IPS DF 4.7 (cell line): ENCODE results near the gene CSTB.

Source experiments
- DNase-seq: peaks from one replicate; pipeline ENCODE4 v3.0.0-alpha.2; 2013; ENCODE audit warnings: low spot score; ENCODE audit errors: extremely low read depth

CSTB gene

DNA sequence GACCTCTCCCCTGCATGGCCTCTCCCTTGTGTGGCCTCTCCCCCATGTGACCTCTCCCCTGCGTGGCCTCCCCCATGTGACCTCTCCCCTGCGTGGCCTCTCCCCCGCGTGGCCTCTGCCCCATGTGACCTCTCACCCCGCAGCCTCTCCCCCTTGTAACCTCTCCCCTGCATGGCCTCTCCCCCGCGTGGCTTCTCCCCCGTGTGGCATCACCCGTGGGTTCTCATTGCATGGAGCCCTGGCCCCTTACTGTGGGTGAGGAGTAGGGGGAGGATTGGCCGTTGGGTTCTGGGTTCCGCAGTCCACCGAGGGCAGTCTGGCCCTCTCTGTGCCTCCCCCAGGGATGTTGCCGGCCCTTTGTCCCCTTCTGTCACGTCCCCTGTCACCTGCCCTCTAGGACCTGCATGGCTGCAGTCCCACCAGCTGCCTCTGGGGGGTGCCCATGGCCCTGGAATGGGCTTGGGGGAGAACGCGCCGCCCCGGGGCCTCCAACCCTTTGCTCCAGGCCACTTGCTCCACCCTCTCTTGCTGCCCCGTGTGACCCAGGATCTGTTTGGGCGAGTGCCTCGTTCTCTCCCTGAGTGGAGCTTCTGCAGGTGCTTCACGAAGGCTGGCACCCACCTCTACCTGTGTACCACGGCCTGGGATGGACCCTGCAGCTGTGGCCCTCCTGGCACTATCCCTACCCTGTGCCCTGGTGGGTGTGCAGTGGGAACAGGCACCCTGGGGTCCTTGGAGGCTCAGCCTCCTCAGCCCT is 34.6 kb upstream of the CSTB start:
- DNase-seq = no peak

DNA sequence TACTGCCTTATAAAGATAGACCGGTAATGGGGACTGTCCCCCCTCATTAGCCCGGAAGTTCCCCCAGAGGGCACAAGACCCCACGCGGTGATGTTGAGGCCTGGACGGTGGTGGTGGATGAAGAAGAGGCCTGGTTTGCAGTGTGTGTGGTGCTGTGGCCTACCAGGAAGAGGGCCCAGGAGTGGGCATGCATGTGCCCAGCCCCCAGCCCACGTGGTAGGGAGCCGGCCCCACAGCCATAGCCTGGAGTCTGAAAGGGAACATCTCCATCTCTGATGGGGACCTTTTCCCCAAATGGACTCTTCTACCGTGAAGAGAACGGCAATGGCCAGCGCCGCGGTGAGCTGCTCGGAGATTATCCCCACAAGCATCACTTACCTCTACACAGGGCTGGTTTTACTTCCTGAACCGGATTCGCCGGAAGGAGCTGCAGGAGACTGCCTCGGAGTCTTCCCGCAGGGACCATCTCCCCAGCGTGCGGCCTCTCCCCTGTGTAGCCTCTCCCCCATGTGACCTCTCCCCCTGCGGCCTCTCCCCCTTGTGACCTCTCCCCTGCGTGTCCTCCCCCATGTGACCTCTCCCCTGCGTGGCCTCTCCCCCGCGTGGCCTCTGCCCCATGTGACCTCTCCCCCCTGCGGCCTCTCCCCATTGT is 33.9 kb upstream of the CSTB start:
- no peak for DNase-seq

DNA sequence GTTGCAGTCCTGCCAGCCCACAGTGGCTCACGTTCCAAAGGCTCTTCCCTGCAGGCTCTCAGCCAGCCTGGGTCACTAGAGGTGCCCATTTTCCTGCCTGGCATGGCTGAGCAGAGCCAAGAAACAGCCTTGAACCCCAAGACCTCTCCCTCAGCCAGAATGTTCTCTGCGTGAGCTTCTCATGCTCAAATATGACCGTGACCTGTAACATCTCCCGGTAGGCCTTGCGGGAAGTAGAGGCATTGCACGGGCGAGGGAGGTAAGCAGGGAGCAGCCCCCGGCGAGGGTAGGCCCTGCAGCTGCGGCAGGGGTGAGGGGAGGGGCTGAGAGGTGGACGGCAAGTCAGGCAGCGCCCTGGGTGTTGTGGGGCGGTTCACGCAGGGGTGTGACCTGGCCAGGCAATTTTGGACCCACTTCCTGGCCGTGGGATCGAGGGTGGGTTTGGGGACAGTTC is 33.3 kb upstream of the CSTB start:
- no peak for DNase-seq

DNA sequence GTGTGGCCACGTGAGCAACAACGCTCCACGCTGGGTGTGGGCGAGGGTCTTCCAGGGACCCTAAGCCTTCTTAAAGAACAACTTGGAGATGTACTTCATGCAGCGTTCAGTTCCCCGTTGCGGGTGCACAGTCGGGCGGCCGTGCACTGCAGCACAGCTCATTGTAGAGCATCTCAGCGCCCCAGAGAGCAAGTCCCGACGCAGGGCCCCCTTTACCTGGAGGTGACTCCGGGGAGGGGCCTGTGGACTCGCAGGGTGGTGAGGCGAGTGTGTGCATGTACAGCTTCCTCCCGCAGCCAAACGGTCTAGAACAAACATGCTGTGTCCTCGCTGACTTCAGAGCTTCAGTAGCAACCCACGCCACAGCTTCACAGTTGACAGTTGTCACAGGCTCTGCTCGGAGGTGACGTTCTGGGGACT is 32.7 kb upstream of the CSTB start:
- no peak for DNase-seq

DNA sequence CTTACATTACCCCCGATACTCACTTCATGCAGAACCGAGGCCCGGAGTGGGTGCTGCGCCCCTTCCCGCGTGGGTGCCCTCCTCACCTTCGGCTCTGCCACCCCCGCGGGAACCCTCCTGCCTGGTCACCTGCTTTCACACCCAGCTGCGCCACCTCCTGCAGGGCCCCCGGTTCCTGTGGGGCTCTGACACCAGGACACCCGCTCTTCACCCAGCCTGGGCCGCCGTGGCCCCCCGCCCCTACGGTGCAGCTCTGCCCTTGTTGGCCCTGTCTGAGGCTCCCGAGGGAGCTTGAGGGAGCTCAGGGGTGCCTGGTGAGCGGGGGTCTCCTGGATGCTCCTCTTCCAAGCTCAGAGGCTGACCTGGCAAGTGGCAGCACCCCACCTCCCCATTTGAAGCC is 32.3 kb upstream of the CSTB start:
- DNase-seq = no peak

DNA sequence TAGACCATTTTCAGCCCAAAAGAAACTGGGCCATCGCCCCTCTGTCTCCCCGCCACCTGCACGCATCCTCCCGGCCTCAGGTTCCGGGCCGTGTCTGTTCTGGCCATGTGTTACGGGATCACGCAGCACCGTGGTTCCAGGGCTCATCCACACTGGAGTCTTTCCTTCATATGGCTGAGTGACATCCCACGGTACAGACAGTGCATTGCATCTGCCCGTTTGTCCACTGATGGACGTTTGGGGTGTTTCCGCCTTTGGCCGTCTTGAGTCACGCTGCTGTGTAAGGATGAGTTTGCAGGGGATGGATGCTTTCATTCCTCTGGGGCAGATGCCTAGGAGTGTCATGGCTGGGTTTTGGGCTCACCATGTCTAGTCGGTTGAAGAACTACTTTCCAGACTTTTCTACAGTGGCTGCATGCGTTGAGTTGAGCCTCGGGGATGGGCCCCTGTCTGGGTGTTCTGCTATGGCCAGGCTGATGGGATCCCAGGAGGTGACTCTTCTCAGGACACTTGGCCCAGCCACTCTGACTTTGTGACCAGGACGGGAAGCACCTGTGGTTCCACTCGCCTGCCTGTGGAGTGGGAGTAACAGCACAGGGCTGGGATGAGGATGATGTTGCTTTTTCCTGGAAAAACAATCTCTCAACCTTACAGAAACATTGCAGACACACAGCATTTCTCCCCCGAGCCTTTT is 30.1 kb upstream of the CSTB start:
- DNase-seq = no peak

DNA sequence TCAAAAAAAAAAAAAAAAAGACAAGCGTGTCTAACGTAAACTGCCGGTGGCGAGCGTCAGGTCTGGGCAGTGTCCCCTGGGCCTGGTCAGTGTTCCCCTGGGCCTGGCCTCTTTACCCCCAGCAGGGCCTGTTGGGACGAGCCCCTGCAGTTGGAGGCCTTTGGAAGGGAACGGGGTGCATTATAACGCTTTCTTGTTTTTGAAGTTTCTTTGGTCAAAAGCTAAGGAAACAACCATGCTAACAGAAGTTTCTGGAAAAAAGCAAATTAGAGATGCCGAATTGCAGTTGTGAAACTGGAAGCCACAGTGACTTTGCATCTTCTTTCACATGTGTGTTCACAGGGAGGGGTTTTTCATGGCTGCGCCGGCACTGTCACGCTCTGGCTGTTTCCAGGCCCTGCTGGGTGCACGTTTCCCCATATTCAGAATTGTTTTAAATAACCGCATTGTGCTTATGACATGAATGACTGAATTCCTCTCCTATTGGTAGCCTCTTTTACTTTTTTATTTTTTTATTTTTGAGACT is 29.2 kb upstream of the CSTB start:
- DNase-seq = no peak

DNA sequence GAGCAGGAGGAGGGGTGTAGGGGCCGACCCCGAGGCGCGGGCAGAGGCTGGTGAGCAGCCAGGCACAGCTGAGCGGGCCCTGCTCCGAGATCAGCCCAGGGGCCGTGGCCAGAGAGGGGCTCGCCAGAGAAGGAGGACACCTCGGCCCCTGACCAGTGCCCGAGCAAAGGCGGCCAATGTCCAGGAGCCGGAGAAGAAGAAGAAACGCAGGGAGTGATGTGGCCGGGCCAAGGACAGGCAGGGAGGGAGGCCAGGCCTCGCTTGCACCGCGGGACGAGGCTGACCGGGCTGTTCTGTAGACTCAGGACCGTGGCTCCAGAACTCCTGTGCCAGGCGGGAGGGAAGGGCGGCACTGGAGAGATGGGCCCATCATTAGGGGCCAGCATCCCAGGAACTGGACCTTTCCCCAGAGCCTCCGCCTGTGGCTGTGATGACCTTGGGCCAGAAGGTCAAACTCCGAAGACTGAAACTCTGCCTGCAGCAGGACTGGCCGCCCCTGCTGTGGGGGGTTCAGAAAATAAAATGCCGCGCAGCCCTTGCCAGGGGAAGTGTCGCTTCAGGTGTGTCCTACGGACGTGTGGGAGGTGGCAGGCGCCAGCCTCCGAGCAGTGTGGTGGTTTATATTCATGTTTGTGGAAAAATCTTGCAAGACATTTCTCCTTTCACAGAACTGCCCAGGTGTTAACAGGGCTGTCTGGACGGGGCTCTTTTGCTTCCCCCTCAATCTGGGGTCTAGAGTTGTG is 27.6 kb upstream of the CSTB start:
- DNase-seq = no peak

DNA sequence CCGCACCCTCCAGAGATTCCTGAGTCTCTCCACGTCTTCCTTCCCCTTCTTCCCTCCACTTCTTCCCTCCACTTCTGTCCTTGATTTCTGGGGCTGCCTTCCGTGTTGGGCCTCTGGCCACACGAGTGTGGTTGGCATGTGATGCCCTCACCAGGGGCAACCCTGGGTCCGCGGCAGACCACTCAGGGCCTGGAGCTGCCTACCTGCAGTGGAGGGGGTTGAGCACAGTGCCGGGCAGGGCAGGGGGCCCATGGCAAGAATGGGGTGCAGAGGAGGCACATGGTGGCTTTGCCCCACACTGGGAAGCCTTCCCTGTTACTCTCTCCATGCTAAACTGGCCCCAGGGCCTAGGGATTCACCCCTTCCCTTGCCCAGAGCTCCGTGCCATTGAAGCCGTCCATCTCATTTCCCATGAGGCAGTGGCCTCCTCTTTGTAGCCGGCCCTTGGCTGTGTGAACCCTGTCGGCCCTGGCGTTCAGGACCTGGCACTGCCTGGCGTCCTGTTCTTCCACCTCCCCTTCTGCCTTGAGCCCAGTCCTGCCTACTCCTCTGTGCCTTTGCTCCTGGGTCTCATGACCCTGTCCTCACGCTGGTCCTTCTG is 26.7 kb upstream of the CSTB start:
- no peak for DNase-seq

DNA sequence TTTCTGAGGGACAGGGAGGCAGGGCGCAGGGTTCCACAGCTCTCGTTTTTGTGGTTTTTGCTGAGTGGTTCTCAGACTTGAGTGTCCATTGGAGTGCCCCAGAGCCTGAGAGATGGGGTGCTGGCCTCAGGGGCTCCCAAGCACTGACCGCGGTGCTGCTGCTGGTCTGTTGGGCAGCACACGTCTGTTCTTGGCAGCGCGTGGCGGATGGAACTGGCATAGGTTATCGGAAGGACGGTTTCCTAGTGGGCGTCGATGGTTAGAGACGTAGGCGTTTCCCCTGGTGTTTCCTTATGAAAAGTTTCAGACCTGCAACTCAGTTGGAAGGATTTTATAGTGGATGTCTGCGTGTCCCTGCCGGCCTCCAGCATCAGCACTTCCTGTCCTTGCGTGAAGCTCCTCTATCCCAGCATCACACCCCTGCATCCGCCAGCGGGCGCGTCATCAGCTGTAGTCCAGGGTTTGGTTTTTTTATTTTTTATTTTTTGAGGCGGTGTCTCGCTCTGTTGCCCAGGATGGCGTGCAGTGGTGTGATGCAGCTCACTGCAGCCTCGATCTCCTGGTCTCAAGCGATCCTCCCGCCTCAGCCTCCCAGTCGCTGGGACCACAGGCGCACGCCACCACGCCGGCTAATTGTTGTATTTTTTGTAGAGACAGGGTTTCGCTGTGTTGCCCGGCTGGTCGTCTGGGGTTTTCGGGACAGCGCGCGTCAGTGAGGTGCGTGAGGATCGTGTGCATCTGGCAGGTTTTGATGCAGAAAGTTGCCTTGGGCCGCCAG is 25.1 kb upstream of the CSTB start:
- DNase-seq = no peak

DNA sequence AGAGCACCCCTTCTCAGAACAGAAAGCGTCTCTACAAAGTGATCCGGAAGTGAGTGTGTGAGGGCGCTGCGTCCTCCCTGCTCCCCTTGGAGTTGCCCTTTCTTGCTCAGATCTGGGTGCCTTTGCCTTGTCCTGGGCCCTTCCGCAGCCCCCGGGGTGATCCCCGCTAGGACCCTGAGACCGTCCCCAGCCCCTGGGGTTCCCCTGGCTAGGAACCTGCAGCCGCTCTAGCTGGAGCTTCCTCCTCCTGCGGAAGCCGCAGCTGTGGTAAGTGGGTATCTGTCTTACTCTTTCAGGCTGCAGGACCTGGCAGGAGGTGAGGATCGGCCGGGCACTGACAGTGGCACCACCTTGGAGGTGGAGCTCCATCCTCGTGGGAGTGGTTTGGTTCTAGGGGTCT is 24.5 kb upstream of the CSTB start:
- DNase-seq = no peak

DNA sequence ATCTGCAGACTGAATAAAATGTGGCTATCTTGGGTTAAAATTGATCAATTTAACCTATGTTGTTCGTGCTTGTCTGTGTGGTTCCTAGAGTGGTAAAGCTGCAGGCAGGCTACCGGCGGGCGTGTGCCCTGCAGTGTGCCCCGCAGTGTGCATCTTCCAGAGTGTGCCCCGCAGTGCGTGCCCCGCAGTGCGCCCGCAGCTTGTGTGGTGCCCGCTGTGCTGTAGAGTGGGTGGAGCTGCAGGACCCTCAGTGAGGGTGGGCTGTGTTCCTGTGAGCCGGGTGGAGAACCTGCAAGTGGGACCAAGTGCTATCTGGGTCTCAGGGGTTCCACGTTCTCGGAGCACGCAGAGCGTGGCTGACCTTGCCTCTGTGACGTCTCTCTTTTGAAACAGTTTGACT is 24.0 kb upstream of the CSTB start:
- no peak for DNase-seq

DNA sequence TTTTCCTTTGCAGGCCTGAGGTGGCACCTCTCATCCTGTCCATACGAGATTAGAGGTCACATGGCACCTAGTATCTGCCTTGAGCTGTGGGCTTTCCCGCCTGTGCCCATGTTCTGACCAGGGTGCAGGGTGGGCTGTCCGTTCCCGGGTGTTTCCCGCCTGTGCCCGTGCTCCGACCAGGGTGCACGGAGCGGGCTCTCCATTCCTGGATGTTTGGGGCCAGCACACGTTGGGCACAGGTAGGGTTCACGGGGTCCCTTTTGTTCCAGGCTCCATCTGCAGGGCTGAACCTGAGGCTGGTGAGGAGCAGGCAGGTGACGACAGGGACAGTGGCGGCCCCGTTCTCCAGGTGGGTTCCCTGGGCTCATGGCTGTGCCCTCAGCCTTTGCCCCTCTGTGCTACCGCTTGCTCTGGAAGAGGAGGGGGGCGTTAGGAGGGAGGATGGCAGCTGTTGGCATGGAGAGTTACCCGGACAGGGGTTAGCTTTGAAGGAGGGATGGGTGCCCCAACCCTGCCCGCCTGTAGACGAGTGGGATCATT is 23.3 kb upstream of the CSTB start:
- no peak for DNase-seq

DNA sequence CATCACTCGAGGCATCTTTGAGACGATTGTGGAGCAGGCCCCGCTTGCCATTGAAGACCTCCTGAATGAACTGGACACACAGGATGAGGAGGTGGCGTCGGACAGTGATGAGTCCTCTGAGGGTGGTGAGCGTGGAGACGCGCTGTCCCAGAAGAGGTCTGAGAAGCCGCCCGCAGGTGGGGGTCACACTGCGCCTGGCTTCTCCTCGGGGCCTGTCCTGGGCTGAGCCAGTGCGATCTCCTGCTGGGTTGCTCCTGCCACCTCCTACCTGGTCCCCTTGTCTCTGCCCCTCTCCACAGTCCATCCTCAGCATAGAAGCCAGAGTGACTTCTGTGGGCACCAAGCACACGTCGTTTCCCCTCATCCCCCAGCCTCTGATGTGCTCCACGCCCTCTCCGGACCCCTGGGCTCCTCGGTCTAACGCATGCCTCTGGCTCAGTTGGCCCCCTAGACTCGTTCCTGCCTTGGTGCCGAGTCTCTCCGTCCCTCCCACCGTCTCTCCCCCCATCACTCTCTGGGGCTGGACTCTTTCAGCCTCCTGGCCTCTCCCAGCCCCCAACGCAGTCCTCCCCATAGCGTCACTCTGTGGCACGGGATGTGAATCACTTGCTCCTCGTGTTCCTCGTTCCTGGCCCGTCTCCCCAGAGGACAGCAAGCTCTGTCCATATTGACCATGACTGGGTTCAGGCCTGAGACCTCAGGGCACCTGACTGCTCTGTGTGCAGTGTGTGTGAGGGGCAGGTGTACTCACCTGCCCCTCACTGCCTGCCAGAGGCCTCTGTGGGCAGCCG is 22.0 kb upstream of the CSTB start:
- DNase-seq = no peak

DNA sequence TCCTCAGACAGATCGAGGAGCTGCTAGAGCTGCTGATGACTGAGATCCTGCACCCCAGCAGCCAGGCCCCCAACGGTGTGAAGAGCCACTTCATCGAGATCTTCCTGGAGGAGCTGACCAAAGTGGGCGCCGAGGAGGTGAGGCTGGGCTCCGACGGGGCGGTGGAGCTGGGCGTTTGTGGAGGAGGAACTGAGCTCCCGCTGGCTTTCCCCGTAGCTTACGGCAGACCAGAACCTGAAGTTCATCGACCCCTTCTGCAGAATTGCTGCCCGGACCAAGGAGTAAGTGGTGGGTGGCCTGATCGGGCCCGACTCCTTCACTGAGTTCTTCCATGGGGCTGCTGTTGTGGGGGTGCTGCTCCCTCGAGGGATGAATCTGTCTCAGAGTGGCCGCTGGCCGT is 21.3 kb upstream of the CSTB start:
- no peak for DNase-seq

DNA sequence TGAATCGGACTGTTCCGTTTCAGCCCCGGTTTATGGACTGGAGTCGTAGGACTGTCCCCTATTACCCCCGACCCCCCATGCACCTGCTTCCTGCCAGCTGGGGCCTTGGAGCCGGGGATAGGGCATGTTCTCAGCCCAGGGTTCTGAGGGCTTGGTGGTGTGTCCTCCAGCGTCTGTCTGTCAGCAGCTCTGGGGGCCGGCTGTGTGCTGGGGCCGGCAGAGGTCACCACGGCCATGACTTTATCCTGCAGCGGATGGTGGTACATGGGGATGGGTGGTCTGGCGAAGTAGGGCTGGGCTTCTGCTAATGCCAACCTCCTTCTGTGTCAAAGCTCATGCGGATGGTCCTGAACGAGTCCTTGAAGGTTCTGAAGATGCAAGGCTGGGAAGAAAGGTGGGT is 18.7 kb upstream of the CSTB start:
- no peak for DNase-seq

DNA sequence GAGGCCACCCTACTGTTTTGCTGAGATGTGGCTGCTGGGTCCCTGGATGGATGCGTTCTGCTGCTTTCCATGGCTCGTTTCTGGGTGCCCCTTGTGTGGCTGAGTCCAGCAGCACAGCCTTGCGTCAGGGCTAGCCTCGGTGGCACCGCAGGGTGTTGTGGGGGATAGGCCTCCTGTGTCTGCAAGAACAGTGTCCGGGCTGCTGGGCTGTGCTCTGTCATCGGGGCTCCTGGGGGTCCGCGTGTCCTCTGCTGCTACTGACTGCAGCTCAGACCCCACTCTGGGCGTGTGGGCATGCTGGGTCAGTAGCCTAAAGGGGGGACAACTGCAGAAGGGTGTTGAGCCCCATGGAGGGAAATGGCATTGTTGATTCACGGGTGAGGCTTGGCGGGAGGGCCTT is 18.2 kb upstream of the CSTB start:
- DNase-seq = no peak

DNA sequence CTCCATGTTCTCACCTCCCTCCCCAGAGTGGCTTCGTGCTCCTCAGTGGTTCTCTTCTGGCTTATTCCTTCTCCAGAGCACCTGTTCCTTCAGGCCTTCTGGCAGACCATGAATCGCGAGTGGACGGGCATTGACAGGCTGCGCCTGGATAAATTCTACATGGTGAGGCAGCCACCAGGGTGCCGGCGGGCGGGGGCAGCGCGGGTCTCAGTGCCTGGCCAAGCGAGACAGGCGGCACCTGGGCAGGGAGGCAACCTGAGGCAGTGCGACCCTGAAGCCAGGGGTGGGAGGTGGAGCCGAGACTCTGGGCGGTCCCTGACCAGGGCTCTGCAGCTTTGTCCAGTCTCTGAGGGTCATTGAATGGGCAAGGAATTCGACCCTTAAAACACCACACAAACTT is 17.1 kb upstream of the CSTB start:
- DNase-seq = no peak

DNA sequence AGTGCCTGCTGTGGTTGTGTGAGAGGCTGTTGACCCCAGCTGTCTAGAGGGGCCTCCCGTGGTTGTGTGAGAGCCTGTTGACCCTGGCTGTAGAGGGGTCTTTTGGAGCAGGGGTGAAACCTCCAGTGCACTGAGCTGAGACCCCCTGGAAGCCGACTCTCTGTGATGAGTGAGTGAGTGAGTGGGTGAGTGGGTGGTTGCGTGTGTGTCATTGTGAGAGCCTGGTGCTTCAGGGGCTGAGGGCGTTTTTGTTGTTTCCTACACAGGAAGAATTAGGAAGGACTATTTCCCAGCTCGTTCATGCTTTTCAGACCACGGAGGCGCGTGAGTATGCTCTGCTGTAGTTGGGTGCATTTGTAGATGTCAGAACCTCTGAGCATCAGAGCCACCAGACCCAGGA is 16.3 kb upstream of the CSTB start:
- no peak for DNase-seq
